HEK293 (cell line): ENCODE results near the gene PRKD3.

ENCODE experiments used
- CTCF ChIP-seq: fragments of 450-650 bp; formaldehyde crosslinking; IDR thresholded peaks from 2 replicates; pipeline ENCODE4 v1.5.1; 2016; ENCODE audit warnings: missing biosample characterization, missing genetic modification characterization
- KLF1 ChIP-seq: fragments of 450-650 bp; formaldehyde crosslinking; IDR thresholded peaks from 2 replicates; pipeline ENCODE4 v1.5.1; 2016; ENCODE audit warnings: missing biosample characterization, missing genetic modification characterization
- ZNF140 ChIP-seq: fragments of 450-650 bp; formaldehyde crosslinking; IDR thresholded peaks from 2 replicates; pipeline ENCODE4 v1.5.1; 2016; ENCODE audit warnings: missing biosample characterization, missing genetic modification characterization
- ZNF239 ChIP-seq: fragments of 450-650 bp; formaldehyde crosslinking; IDR thresholded peaks from 2 replicates; pipeline ENCODE4 v1.5.1; 2016; ENCODE audit warnings: missing biosample characterization, missing genetic modification characterization
- ZNF624 ChIP-seq: fragments of 450-650 bp; formaldehyde crosslinking; IDR thresholded peaks from 2 replicates; pipeline ENCODE4 v1.5.1; 2017; ENCODE audit warnings: missing biosample characterization, missing genetic modification characterization

GRCh38 chr2:37323176-37323780 lies 1.4 kb downstream of the PRKD3 start:
- TF ChIP-seq CTCF (no peak), KLF1 (no peak), ZNF239 (no peak), ZNF624 (tag by site-specific recombination) (no peak), ZNF140 (tag by site-specific recombination) (no peak)
